Measurements from ENCODE around the gene RALGAPA1.
A peak's percentile ranks its signal among the peaks of the same experiment; 100 is the strongest.

The RALGAPA1 gene

DNA sequence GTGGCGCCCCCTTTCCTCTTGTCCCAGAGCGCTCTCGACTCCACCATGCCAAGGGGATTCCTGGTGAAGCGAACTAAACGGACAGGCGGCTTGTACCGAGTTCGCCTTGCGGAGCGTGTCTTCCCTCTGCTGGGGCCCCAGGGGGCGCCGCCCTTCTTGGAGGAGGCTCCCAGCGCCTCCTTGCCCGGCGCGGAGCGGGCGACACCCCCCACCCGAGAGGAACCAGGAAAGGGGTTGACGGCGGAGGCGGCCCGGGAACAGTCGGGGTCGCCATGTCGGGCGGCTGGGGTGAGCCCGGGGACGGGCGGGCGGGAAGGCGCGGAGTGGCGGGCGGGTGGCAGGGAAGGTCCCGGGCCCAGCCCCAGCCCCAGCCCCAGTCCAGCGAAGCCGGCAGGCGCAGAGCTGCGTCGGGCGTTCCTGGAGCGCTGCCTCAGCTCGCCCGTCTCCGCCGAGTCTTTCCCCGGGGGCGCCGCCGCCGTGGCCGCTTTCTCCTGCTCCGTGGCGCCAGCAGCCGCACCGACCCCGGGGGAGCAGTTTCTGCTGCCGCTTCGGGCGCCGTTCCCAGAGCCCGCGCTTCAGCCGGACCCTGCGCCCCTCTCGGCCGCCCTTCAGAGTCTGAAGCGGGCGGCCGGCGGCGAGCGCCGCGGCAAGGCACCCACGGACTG, 274.8 kb downstream of the RALGAPA1 start:
- Histone ChIP-seq H3K9me3 (ENCODE audit: insufficient read depth, low read depth, low read length) (no peaks in the 10 kb centered on the region), H3K27ac (ENCODE audit: low read depth, low read length) (no peak overlapping the region), H3K9ac (ENCODE audit: low read depth, low read length) (no peak overlapping the region), H3K4me1 (ENCODE audit: insufficient read depth, low read length) (no peaks in the 10 kb centered on the region), H3K4me3 (ENCODE audit: low read length) (peak overlapping the region; percentile 73), H3K36me3 (ENCODE audit: insufficient read depth, low read length) (no peaks in the 10 kb centered on the region), H3K27me3 (ENCODE audit: insufficient read depth, low read length) (peaks cover 88% of the 10 kb centered on the region)
- 3% methylated on average over 77 of the region's 77 CpGs for WGBS

DNA sequence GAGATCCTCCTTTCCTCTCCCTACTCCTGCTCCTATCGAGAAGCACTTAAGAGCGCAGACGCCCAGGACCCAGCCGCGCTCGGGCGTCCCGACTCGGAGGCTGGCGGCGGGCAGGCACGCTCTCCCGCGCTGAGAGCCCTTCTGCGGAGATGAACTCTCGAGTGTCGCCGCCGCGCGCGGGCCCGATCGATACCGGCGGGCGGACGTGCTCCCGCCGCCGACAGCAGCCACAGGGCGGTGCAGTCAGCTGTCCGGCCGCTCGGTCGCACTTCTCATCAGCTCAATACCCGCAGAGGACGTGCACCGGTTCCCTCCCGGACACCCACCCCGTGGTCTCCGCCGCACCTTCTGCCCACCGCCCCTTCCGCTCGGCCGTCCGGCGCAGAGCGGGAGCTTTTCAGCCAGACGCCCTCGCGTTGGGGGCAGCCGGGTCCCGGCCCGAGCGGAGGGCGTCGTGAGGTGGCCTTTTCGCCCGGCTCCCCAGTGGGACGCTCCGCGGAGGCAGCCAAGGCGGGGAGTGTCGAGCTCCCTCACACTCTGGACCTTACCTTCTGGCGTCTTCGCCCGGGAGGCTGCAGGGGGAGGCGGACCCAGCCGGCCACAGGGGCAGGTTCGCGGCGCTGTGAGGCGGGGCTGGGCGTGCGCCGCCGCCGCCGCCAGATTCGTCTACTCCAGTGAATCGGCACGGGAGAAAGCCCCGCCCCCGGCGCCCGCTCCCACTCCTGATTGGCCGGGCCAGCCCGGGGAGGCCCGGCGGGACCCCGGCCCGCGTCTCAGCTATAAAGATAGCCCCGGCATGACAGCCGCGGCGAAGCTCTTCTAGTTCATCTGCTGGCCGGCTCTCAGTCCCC, 275.5 kb downstream of the RALGAPA1 start, which contains the start of gene INSM2:
Gene INSM2, plus strand, starts transcription at position 808 of the 851 bp plus-strand sequence. CDS start 89 bp downstream, outside the sequence.
- Histone ChIP-seq H3K4me3 (ENCODE audit: low read length) (peak within 1 kb of the TSS; percentile 73), H3K4me1 (ENCODE audit: insufficient read depth, low read length) (no peaks in the 10 kb centered on the region), H3K9ac (ENCODE audit: low read depth, low read length) (0 out of 2 replicates have a peak within 1 kb of the TSS, but pooled peaks have one; percentile 2), H3K27ac (ENCODE audit: low read depth, low read length) (no peak within 1 kb of the TSS), H3K27me3 (ENCODE audit: insufficient read depth, low read length) (peaks cover 96% of the 10 kb centered on the region), H3K36me3 (ENCODE audit: insufficient read depth, low read length) (no peaks in the 10 kb centered on the region), H3K9me3 (ENCODE audit: insufficient read depth, low read depth, low read length) (no peaks in the 10 kb centered on the region)
- WGBS: under 1% methylated on average over 100 of the region's 100 CpGs

DNA sequence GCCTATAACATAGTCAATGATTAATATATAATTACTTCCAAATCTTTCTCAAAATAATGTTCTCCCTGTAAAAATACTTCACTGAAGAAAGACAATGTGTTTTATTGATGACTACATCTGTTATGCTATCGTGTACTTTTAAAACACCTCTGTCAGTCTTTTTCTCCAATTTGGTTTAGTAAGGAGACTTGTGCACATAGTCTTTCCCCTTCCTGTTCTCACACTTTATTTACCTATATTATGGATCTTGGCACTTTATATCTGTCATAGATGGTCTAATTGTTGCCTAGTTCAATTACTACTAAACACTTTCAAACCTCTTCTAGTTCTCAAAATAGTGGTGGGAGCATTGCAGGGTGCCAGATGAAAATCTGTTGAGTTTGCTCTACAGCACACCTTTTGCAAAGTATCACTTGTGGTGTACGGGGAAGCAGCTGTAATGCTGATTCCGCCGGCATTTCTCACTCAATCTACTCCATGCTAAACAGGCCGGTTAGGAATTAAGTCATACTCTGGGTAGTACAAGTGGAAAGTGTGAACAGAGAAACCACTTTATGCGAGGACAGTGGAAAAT, 276.2 kb downstream of the RALGAPA1 start:
- peaks cover 100% of the 10 kb centered on the region for H3K27me3 ChIP-seq (ENCODE audit: insufficient read depth, low read length)
- WGBS: 37% methylated on average over 4 of the region's 6 CpGs
- no peaks in the 10 kb centered on the region for H3K36me3 ChIP-seq (ENCODE audit: insufficient read depth, low read length)
- peak overlapping the region; percentile 73 for H3K4me3 ChIP-seq (ENCODE audit: low read length)
- 0 out of 2 replicates have a peak overlapping the region, but pooled peaks have one; percentile 2 for H3K9ac ChIP-seq (ENCODE audit: low read depth, low read length)
- no peaks in the 10 kb centered on the region for H3K4me1 ChIP-seq (ENCODE audit: insufficient read depth, low read length)
- no peak overlapping the region for H3K27ac ChIP-seq (ENCODE audit: low read depth, low read length)
- H3K9me3 ChIP-seq (ENCODE audit: insufficient read depth, low read depth, low read length): no peaks in the 10 kb centered on the region

DNA sequence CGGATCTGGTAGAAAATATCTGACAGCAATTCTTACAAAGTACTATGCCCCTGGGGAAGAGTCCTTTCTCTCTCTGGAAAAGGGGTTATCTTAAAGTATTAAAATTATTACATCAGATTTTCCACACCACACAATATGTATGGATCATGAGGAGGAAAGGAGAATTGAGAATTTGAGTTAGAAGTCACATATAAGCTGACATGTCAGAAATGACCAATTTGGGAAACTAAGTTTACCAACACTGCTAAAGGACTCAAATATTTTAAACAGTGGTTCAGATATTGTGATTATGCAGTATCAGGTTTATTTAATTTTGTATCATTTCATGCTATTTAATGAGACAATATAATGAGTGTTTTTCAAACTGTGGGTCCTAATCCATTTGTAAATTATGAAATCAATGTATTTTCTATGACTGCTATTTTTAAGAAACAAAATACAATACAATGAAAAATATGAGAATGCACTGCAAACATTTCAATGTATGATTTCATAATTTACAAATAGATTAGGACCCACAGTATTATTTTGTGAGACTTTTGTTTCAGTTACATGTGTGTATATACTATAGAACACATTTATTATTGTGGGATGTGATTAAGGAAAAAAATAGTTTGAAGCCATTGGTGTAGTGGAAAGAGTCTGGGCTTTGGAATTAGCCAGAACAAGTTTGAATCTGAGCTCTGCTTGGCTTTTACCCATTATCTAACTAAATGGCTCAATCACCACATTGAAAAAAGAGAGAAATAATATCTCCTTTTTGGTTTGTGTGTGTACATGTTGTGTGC, 276.9 kb downstream of the RALGAPA1 start:
- Histone ChIP-seq H3K9ac (ENCODE audit: low read depth, low read length) (no peak overlapping the region), H3K4me1 (ENCODE audit: insufficient read depth, low read length) (no peaks in the 10 kb centered on the region), H3K27ac (ENCODE audit: low read depth, low read length) (no peak overlapping the region), H3K9me3 (ENCODE audit: insufficient read depth, low read depth, low read length) (no peaks in the 10 kb centered on the region), H3K4me3 (ENCODE audit: low read length) (no peak overlapping the region), H3K27me3 (ENCODE audit: insufficient read depth, low read length) (peaks cover 96% of the 10 kb centered on the region), H3K36me3 (ENCODE audit: insufficient read depth, low read length) (no peaks in the 10 kb centered on the region)
- WGBS: 73% methylated on average over 1 of the region's 1 CpG

DNA sequence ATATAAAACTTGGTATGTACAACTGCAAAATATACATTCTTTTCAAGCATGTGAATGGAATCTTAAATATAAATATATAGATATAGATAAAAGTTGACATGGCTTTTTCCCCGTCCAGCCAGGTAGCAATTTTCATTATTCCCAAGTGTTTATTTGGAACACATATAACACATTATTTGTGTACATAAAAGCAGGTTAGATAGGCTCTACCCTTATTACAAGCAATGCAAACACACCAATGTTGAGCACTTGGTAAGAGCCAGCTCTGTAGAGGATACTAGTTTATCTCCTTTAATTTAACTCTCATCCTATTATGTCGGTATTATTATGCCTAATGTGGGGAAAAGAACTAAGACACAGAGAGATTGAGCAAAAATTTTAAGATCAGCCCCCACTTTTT, 282.1 kb downstream of the RALGAPA1 start:
- Histone ChIP-seq H3K36me3 (ENCODE audit: insufficient read depth, low read length) (no peaks in the 10 kb centered on the region), H3K9ac (ENCODE audit: low read depth, low read length) (no peak overlapping the region), H3K27me3 (ENCODE audit: insufficient read depth, low read length) (peaks cover 44% of the 10 kb centered on the region), H3K9me3 (ENCODE audit: insufficient read depth, low read depth, low read length) (no peaks in the 10 kb centered on the region), H3K4me3 (ENCODE audit: low read length) (no peak overlapping the region), H3K27ac (ENCODE audit: low read depth, low read length) (no peak overlapping the region), H3K4me1 (ENCODE audit: insufficient read depth, low read length) (no peaks in the 10 kb centered on the region)
- WGBS: no CpG with 5 or more reads among the region's 2 CpGs

DNA sequence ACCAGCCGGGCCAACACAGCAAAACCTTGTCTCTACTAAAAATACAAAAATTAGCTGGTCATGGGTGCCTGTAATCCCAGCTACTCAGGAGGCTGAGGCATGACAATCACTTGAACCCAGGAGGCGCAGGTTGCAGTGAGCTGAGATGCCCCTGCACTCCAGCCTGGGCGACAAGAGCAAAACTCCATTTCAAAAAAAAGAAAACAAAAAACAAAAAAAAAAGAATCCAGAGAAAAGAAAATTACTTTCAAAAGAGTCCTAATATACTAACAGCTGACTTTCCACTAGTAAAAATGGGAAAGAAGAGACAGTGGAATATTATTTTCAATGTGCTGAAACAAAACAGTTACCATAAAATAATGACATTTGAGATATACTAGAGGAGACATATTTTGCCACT, 283.4 kb downstream of the RALGAPA1 start:
- H3K9me3 ChIP-seq (ENCODE audit: insufficient read depth, low read depth, low read length): no peaks in the 10 kb centered on the region
- H3K36me3 ChIP-seq (ENCODE audit: insufficient read depth, low read length): no peaks in the 10 kb centered on the region
- H3K9ac ChIP-seq (ENCODE audit: low read depth, low read length): no peak overlapping the region
- H3K27ac ChIP-seq (ENCODE audit: low read depth, low read length): no peak overlapping the region
- no peak overlapping the region for H3K4me3 ChIP-seq (ENCODE audit: low read length)
- 84% methylated on average over 3 of the region's 3 CpGs for WGBS
- H3K27me3 ChIP-seq (ENCODE audit: insufficient read depth, low read length): peaks cover 32% of the 10 kb centered on the region
- no peaks in the 10 kb centered on the region for H3K4me1 ChIP-seq (ENCODE audit: insufficient read depth, low read length)

DNA sequence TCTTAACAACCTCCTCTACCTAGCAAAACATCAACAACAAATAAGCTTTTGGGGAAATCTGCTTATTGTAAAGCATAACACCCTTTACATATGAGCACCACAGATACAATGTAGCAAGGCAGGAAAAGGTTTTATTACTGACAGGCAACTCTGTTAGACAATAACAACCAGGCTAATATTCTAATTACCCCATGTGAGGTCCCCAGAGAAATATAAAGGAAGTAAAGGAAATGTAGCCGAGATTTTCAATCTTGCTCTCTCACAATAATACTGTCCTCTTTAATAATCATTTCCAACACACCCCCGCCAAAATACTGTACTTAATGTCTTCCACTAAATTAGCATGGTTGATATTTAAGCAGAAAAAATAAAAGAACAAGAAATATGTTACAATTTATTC, 289.1 kb downstream of the RALGAPA1 start:
- no peaks in the 10 kb centered on the region for H3K27me3 ChIP-seq (ENCODE audit: insufficient read depth, low read length)
- WGBS: no CpG with 5 or more reads among the region's 2 CpGs

DNA sequence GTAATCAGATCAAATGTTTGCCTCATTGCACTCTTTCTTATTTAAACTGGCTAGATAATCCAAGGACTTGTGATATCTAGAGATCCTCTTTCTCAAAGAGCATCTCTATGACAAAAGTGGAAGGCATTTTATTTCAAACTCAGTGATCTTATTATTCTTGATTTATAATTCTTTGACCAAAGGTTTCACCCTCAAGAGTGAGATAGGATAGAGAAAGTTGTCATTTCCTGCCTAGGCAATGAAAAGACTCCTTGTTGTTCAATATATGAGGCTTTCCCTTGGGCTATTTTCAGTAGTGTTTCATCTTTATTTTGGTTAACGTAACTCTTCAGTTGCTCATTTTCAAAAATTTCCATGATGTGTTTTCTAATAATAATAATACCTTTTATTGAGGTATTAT, 293.2 kb downstream of the RALGAPA1 start:
- Histone ChIP-seq H3K27ac (ENCODE audit: low read depth, low read length) (no peak overlapping the region), H3K36me3 (ENCODE audit: insufficient read depth, low read length) (no peaks in the 10 kb centered on the region), H3K9ac (ENCODE audit: low read depth, low read length) (no peak overlapping the region), H3K4me3 (ENCODE audit: low read length) (no peak overlapping the region), H3K4me1 (ENCODE audit: insufficient read depth, low read length) (no peaks in the 10 kb centered on the region), H3K9me3 (ENCODE audit: insufficient read depth, low read depth, low read length) (no peaks in the 10 kb centered on the region; the same call in 1 of the 2 replicates), H3K27me3 (ENCODE audit: insufficient read depth, low read length) (no peaks in the 10 kb centered on the region)
- no CpG with 5 or more reads among the region's 1 CpG for WGBS

More for the DNA sequence above, 289.1 kb downstream of the RALGAPA1 start:
- Histone ChIP-seq H3K4me3 (ENCODE audit: low read length) (no peak overlapping the region), H3K4me1 (ENCODE audit: insufficient read depth, low read length) (no peaks in the 10 kb centered on the region), H3K9me3 (ENCODE audit: insufficient read depth, low read depth, low read length) (no peaks in the 10 kb centered on the region), H3K36me3 (ENCODE audit: insufficient read depth, low read length) (no peaks in the 10 kb centered on the region), H3K27ac (ENCODE audit: low read depth, low read length) (no peak overlapping the region), H3K9ac (ENCODE audit: low read depth, low read length) (no peak overlapping the region)

DNA sequence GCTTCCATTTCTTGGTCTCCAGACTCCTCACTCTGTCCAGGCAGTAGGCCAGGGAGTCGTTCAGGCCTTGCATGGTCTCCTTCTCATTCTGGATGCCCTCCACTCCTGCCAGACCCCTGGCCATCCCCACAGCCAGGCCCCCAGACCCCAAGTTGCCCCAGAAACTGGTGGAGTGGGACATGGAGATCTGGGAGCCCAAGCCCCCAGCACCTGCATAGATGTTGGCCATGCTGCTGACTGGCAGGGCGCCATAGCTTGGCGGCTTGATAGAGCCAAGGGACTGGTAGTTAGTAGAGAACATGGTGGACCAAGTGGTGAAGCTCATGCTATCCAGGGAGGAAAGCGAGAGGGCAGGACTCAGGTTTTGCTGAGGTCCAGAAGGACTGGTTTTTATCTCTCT, 296.3 kb downstream of the RALGAPA1 start:
- no peaks in the 10 kb centered on the region for H3K4me1 ChIP-seq (ENCODE audit: insufficient read depth, low read length)
- 88% methylated on average over 4 of the region's 4 CpGs for WGBS
- H3K4me3 ChIP-seq (ENCODE audit: low read length): no peak overlapping the region

DNA sequence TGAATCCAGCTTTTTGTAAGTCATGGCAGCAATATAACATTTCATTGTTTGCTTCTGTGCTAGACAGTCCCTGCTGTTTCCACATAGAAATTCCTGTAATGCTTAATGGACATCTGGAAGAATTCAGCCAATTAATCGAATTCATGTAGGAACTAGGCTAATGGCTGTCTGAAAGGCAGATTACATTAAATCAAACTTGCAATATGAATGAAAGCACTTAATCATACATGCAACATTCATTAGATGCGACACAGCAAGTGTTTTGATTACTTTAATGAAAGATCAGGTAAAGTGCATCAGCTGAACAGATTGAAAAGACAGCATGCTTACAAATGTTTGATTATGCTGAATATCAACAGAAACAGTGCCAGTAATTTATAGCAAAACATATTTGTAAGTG, 299.2 kb downstream of the RALGAPA1 start:
- H3K27ac ChIP-seq (ENCODE audit: low read depth, low read length): no peak overlapping the region
- H3K9me3 ChIP-seq (ENCODE audit: insufficient read depth, low read depth, low read length): no peaks in the 10 kb centered on the region; the same call in 1 of the 2 replicates
- H3K27me3 ChIP-seq (ENCODE audit: insufficient read depth, low read length): no peaks in the 10 kb centered on the region
- 88% methylated on average over 2 of the region's 2 CpGs for WGBS
- no peak overlapping the region for H3K4me3 ChIP-seq (ENCODE audit: low read length)
- no peaks in the 10 kb centered on the region for H3K36me3 ChIP-seq (ENCODE audit: insufficient read depth, low read length)
- H3K9ac ChIP-seq (ENCODE audit: low read depth, low read length): no peak overlapping the region
- no peaks in the 10 kb centered on the region for H3K4me1 ChIP-seq (ENCODE audit: insufficient read depth, low read length)

More for the DNA sequence above, 296.3 kb downstream of the RALGAPA1 start:
- no peaks in the 10 kb centered on the region; the same call in 1 of the 2 replicates for H3K9me3 ChIP-seq (ENCODE audit: insufficient read depth, low read depth, low read length)
- H3K9ac ChIP-seq (ENCODE audit: low read depth, low read length): no peak overlapping the region
- H3K36me3 ChIP-seq (ENCODE audit: insufficient read depth, low read length): no peaks in the 10 kb centered on the region
- H3K27me3 ChIP-seq (ENCODE audit: insufficient read depth, low read length): no peaks in the 10 kb centered on the region
- no peak overlapping the region for H3K27ac ChIP-seq (ENCODE audit: low read depth, low read length)

Measured in HUES64 (cell line).